HFFc6 (cell line): ENCODE measurements around the gene PFKP. TPM values are rescaled to one million over a fixed set of nuclear protein-coding genes. Genes with fewer than 3 reads are reported as not detected.

Experiments used
- DNase-seq: peaks from one replicate; pipeline ENCODE4 v3.0.0-alpha.2; 2018
- H3K27ac Mint-ChIP-seq: 2 replicates; pipeline ENCODE4 v1.8.0; 2020; ENCODE audit warnings: mild to moderate bottlenecking, mixed read lengths
- H3K27me3 Mint-ChIP-seq: 2 replicates; pipeline ENCODE4 v1.8.0; 2021; ENCODE audit warnings: mild to moderate bottlenecking, moderate library complexity, mixed read lengths; ENCODE audit not compliant: insufficient read depth
- H3K36me3 Mint-ChIP-seq: 2 replicates; pipeline ENCODE4 v1.8.0; 2021; ENCODE audit warnings: low read depth, mixed read lengths
- H3K4me1 Mint-ChIP-seq: 2 replicates; pipeline ENCODE4 v1.8.0; 2020; ENCODE audit warnings: low read depth, mixed read lengths
- H3K4me3 Mint-ChIP-seq: 2 replicates; pipeline ENCODE4 v1.8.0; 2020; ENCODE audit warnings: mild to moderate bottlenecking, moderate library complexity, mixed read lengths
- H3K9me3 Mint-ChIP-seq: 2 replicates; pipeline ENCODE4 v1.8.0; 2020; ENCODE audit warnings: mild to moderate bottlenecking, mixed read lengths
- CTCF ChIP-seq: fragments of 200-600 bp; sonication (generic); IDR thresholded peaks from 2 replicates; pipeline ENCODE4 v1.5.0; 2021; ENCODE audit warnings: antibody characterized with exemption, mild to moderate bottlenecking
- total RNA-seq, 6 experiments: library from RNA; stranded (reverse); fragmentation: NEBNext Ultra II Directional; extraction: Animal tissue kit (Norgen Biotek cat#: 25700); gene quantifications; 2 replicates in 1 of 6; 3 replicates in 5 of 6; pipeline ENCODE4 v1.2.3, GENCODE V29; 2021

PFKP gene
- total RNA-seq, 6 experiments from 2014 or later = 131 to 173 (median 161) TPM

- Mint-ChIP-seq H3K4me3 (no peak overlapping the region), H3K27me3 (peaks cover 3% of the 10 kb centered on the region)
Observed at GRCh38 chr10:3115685-3116084, 48.3 kb downstream of the PFKP start.

DNA sequence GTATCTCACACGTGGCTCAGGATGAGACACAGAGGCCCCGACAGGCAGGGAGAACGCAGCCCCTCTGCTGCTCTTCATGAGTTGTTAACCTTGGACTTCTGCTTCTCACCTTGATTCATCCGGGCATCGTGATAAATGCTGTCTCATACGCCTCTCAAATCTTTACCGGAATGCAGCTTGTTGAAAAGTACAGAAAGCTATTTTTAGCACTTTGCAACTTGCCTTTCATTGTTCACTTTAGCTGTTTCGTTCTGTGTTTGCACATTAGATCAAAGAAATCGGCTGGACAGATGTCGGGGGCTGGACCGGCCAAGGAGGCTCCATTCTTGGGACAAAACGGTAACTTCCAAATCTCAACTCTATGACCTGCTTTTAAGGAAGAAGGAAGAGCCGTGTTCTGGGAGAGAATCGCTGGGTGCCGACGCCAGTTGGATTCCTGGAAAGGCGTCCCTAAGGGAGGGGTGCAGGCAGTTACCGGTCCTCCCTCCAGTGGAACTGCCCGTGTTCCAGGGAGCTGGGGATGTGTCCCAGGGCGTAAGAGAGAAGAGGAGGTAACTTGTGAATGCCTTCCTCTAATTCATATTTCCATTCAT lies 49.3 kb downstream of the PFKP start:
- Mint-ChIP-seq H3K27ac (no peak overlapping the region), H3K27me3 (peaks cover 3% of the 10 kb centered on the region), H3K36me3 (peaks cover 43% of the 10 kb centered on the region), H3K4me1 (no peaks in the 10 kb centered on the region), H3K9me3 (no peaks in the 10 kb centered on the region), H3K4me3 (no peak overlapping the region)
- no peak for DNase-seq
- no peak for TF ChIP-seq CTCF

More at GRCh38 chr10:3115685-3116084, 48.3 kb downstream of the PFKP start:
- peaks cover 48% of the 10 kb centered on the region for H3K36me3 Mint-ChIP-seq
- DNase-seq = no peak
- no peak for TF ChIP-seq CTCF
- no peaks in the 10 kb centered on the region for H3K9me3 Mint-ChIP-seq
- H3K27ac Mint-ChIP-seq = no peak overlapping the region
- no peaks in the 10 kb centered on the region for H3K4me1 Mint-ChIP-seq

GRCh38 chr10:3117486-3117885 lies 50.1 kb downstream of the PFKP start:
- Mint-ChIP-seq H3K36me3 (peaks cover 48% of the 10 kb centered on the region), H3K9me3 (no peaks in the 10 kb centered on the region), H3K4me3 (no peak overlapping the region), H3K27me3 (peaks cover 3% of the 10 kb centered on the region; the same call in 1 of the 2 replicates), H3K4me1 (peaks cover 5% of the 10 kb centered on the region; the same call in 1 of the 2 replicates), H3K27ac (no peak overlapping the region)
- no peak for TF ChIP-seq CTCF
- DNase-seq = no peak

DNA sequence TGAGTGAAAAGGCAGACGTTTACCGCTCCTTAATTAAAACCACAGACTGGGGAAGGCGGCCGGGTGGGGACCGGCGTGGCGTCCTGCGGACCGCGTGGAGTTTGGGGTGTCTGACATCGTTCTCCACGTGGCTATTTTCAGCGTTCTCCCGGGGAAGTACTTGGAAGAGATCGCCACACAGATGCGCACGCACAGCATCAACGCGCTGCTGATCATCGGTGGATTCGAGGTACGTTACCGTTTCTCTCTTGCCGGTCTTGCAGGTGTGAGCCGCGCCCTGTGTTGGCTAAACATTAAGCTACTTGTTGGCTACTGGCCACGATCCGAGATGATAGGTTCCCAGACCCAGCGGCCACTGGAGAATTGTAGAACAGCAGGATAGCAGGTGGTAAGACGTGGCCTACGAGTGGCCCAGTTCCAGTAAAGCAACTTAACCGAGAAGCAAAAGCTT lies 51.3 kb downstream of the PFKP start:
- Mint-ChIP-seq H3K27ac (no peak overlapping the region), H3K9me3 (no peaks in the 10 kb centered on the region), H3K27me3 (peaks cover 7% of the 10 kb centered on the region), H3K36me3 (peaks cover 54% of the 10 kb centered on the region), H3K4me3 (no peak overlapping the region), H3K4me1 (peaks cover 8% of the 10 kb centered on the region; the same call in 1 of the 2 replicates)
- no peak for TF ChIP-seq CTCF
- DNase-seq = no peak

DNA sequence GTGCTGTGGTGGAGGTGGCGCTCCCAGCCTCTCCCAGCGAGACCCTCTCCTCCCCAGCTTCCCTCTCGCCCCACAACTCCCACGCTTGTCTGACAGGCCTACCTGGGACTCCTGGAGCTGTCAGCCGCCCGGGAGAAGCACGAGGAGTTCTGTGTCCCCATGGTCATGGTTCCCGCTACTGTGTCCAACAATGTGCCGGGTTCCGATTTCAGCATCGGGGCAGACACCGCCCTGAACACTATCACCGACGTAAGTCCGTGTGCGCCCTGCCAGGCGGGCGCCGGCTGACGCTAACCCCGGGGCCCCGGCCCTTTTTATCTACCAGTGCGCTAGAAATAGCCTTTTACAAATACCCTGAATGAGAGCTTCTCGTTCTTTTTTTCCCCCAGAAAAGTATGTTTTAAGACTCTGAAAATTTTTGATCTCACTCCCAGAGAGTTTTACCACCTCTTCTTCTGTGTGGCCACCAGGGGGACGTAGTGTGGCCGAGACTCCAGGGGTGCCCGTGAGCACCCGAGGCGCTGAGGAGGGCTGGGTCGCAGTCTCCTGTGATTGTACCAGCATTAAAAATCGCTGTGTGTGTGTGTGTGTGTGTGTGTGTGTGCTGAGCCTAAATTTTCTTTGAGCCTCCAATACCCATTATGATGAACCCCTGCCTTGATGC lies 52.6 kb downstream of the PFKP start:
- peaks cover 46% of the 10 kb centered on the region for H3K36me3 Mint-ChIP-seq
- no peak overlapping the region for H3K27ac Mint-ChIP-seq
- peaks cover 7% of the 10 kb centered on the region for H3K27me3 Mint-ChIP-seq
- no peak overlapping the region for H3K4me3 Mint-ChIP-seq
- no peak for DNase-seq
- no peaks in the 10 kb centered on the region for H3K9me3 Mint-ChIP-seq
- peak; percentile 76 for TF ChIP-seq CTCF
- H3K4me1 Mint-ChIP-seq = peaks cover 8% of the 10 kb centered on the region; the same call in 1 of the 2 replicates
